Memory B cell (primary cell): ENCODE results near the gene BTRC.
"Not testable (repeated sequence)": the region's sequence is repeated elsewhere in the genome, so short reads cannot be mapped to it uniquely, and the experiment has no call there.

ENCODE experiments used
- ATAC-seq: fragments of 150-1000 bp; cut with Tn5 transposase; 2 replicates; pipeline ENCODE4 v1.10.0; 2021; ENCODE audit warnings: low read depth, mild to moderate bottlenecking, moderate library complexity
- DNase-seq, 2 donors: peaks; one replicate each; pipeline ENCODE4 v3.0.0; 2022; ENCODE audit warnings: low spot score in 2 of 2
- H3K27ac Mint-ChIP-seq: one replicate; pipeline ENCODE4 v1.8.0; 2022; ENCODE audit warnings: mild to moderate bottlenecking, moderate library complexity, mixed read lengths
- H3K27me3 Mint-ChIP-seq: one replicate; pipeline ENCODE4 v1.8.0; 2022; ENCODE audit warnings: mixed read lengths
- H3K36me3 Mint-ChIP-seq: one replicate; pipeline ENCODE4 v1.8.0; 2022; ENCODE audit warnings: mild to moderate bottlenecking, mixed read lengths
- H3K4me1 Mint-ChIP-seq: one replicate; pipeline ENCODE4 v1.8.0; 2022; ENCODE audit warnings: mixed read lengths
- H3K4me3 Mint-ChIP-seq: one replicate; pipeline ENCODE4 v1.8.0; 2022; ENCODE audit warnings: mild to moderate bottlenecking, moderate library complexity, mixed read lengths
- H3K9me3 Mint-ChIP-seq: one replicate; pipeline ENCODE4 v1.8.0; 2022; ENCODE audit warnings: mixed read lengths

The BTRC gene

GRCh38 chr10:101330231-101330630, 23.7 kb upstream of the BTRC start:
- H3K27me3 Mint-ChIP-seq: peaks cover 4% of the 10 kb centered on the region
- no peak overlapping the region for H3K27ac Mint-ChIP-seq
- no peak for DNase-seq
- H3K4me1 Mint-ChIP-seq: peaks cover 8% of the 10 kb centered on the region
- ATAC-seq: no peak
- H3K36me3 Mint-ChIP-seq: peaks cover 4% of the 10 kb centered on the region
- H3K9me3 Mint-ChIP-seq: peaks cover 3% of the 10 kb centered on the region
- no peak overlapping the region for H3K4me3 Mint-ChIP-seq

DNA sequence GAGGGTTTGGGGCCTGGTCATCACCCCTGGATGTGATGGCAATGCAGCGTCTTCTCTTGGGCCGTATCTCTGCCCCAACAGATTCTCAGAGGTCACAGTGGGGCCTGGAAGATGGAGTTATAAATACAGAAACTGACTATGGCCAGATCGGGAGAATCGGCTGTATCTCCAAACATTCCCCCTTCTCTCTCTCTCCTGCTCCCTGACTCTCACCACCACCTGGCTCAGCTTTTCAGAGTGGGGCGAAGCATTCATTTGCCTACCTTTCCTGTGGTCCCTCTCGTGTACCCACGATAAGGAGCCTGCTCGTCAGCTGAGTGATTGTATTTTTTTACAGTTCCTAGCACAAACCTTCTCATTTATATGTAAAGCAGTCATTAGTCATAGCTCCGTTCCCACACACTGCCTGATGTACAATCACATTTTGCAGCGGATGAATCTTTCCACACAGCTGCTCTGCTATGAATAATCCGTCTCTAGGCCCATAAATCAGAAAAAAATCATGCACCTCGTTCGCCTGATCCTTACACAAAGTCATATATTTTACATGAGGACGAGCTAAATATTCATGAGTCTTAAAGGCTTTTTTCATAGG, 23.2 kb upstream of the BTRC start:
- H3K9me3 Mint-ChIP-seq: peaks cover 3% of the 10 kb centered on the region
- DNase-seq: no peak
- peak; percentile 48 for ATAC-seq
- peaks cover 4% of the 10 kb centered on the region for H3K36me3 Mint-ChIP-seq
- H3K27ac Mint-ChIP-seq: no peak overlapping the region
- H3K27me3 Mint-ChIP-seq: peaks cover 4% of the 10 kb centered on the region
- peak overlapping the region; percentile 53 for H3K4me3 Mint-ChIP-seq
- peaks cover 8% of the 10 kb centered on the region for H3K4me1 Mint-ChIP-seq

GRCh38 chr10:101331956-101332355, 22.0 kb upstream of the BTRC start:
- Mint-ChIP-seq H3K36me3 (peaks cover 2% of the 10 kb centered on the region), H3K27ac (no peak overlapping the region), H3K4me1 (peaks cover 8% of the 10 kb centered on the region), H3K9me3 (peaks cover under 1% of the 10 kb centered on the region), H3K27me3 (peaks cover under 1% of the 10 kb centered on the region), H3K4me3 (no peak overlapping the region)
- DNase-seq: no peak
- no peak for ATAC-seq

DNA sequence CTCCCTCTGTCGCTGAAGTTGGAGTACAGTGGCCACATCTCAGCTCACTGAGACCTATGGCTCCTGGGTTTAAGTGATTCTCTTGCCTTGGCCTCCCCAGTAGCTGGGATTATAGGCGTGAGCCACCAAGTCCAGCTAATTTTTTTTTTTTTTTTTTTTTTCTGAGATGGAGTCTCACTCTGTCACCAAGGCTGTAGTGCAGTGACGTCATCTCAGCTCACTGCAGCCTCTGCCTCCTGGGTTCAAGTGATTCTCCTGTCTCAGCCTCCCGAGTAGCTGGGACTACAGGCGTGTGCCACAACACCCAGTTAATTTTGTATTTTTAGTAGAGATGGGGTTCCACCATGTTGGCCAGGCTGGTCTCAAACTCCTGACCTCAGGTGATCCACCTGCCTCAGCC, 19.7 kb upstream of the BTRC start:
- H3K4me1 Mint-ChIP-seq, H3K36me3 Mint-ChIP-seq, H3K27me3 Mint-ChIP-seq, DNase-seq, H3K9me3 Mint-ChIP-seq, H3K27ac Mint-ChIP-seq, H3K4me3 Mint-ChIP-seq, ATAC-seq: not testable (repeated sequence)

DNA sequence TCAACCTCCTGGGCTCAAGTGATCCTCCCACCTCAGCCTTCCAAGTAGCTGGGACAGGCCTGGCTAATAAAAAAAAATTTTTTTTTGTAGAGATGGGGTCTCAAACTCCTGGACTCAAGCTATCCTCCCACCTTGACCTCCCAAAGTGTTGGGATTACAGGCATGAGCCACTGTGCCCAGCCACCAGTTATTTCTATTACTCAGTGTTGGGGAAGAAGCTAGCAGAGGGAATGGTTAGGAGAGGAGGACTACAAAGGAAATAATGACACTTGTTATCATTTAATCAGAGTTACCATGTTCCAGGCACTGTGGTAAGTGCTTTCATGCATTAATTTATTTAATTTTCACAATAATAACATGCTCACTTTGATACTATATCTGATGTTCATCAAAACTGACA, 17.6 kb upstream of the BTRC start:
- peaks cover 2% of the 10 kb centered on the region for H3K36me3 Mint-ChIP-seq
- H3K4me1 Mint-ChIP-seq: no peaks in the 10 kb centered on the region
- H3K27me3 Mint-ChIP-seq: no peaks in the 10 kb centered on the region
- ATAC-seq (no peak), DNase-seq (no peak)
- H3K4me3 Mint-ChIP-seq: no peak overlapping the region
- H3K9me3 Mint-ChIP-seq: no peaks in the 10 kb centered on the region
- H3K27ac Mint-ChIP-seq: no peak overlapping the region

DNA sequence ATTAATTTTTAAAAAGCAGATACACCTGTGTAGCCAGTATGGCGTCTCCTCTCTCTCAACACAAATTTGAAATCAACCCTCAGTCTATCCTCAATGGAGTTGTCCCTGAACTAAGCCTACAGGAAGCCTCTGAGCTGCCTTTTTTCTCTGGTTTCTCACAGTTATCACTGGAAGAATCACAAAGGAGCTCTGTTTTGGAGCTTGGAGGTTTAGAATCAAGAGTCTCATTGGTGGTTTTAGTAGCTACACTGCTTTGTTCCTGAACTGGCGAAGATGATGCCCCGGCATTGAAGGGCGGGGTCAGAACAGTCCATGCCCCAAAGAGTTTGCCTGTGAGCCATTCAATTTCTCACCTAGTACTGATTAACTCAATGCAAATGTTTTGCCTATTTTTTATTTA, 16.1 kb upstream of the BTRC start:
- Mint-ChIP-seq H3K4me3 (no peak overlapping the region), H3K27me3 (peaks cover 3% of the 10 kb centered on the region), H3K4me1 (no peaks in the 10 kb centered on the region), H3K27ac (no peak overlapping the region), H3K9me3 (no peaks in the 10 kb centered on the region), H3K36me3 (peaks cover 2% of the 10 kb centered on the region)
- no peak for ATAC-seq
- DNase-seq: no peak

GRCh38 chr10:101341438-101341837, 12.5 kb upstream of the BTRC start:
- ATAC-seq (no peak), DNase-seq (no peak)
- H3K4me3 Mint-ChIP-seq: no peak overlapping the region
- no peaks in the 10 kb centered on the region for H3K4me1 Mint-ChIP-seq
- peaks cover 2% of the 10 kb centered on the region for H3K36me3 Mint-ChIP-seq
- H3K27ac Mint-ChIP-seq: no peak overlapping the region
- no peaks in the 10 kb centered on the region for H3K9me3 Mint-ChIP-seq
- H3K27me3 Mint-ChIP-seq: peaks cover 4% of the 10 kb centered on the region

DNA sequence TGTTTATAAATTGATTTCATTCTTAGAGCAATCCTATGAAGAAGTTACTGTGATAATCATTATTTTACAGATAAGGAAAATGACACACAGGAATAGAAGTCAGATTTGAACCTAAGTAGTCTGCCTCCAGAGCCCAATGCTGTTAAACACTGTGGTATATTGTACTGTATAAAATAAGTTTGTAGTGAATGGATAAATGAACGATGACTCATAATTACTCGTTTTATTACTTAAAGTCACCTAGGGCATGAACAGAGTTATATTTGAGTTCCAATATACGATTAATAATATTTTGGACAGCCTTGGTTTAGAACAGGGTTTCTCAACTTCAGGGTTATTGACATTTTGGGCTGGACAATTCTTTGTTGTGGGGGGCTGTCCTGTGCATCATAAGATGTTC, 7.8 kb upstream of the BTRC start:
- Mint-ChIP-seq H3K4me3 (no peak overlapping the region), H3K36me3 (no peaks in the 10 kb centered on the region), H3K27me3 (peaks cover 13% of the 10 kb centered on the region), H3K27ac (no peak overlapping the region), H3K9me3 (no peaks in the 10 kb centered on the region), H3K4me1 (no peaks in the 10 kb centered on the region)
- ATAC-seq (no peak), DNase-seq (no peak)

DNA sequence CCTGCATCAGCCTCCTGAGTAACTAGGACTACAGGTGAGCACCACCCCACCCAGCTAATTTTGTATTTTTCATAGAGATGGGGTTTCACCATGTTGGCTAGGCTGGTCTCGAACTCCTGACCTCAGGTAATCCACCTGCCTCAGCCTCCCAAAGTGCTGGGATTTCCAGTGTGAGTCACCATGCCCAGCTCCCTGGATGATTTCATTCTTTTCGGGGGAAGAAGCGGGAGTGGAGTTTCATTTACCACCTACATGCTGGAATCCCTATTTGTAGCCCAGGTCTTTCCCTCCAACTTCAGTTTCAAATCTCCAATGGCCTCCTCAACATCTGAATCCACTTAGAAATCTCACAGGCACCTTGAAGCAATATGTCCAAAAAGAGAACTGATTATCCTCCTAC, 2.9 kb upstream of the BTRC start:
- peaks cover 9% of the 10 kb centered on the region for H3K4me1 Mint-ChIP-seq
- DNase-seq (no peak), ATAC-seq (no peak)
- H3K4me3 Mint-ChIP-seq: no peak overlapping the region
- peaks cover 9% of the 10 kb centered on the region for H3K27me3 Mint-ChIP-seq
- no peaks in the 10 kb centered on the region for H3K9me3 Mint-ChIP-seq
- peaks cover 2% of the 10 kb centered on the region for H3K36me3 Mint-ChIP-seq
- no peak overlapping the region for H3K27ac Mint-ChIP-seq

DNA sequence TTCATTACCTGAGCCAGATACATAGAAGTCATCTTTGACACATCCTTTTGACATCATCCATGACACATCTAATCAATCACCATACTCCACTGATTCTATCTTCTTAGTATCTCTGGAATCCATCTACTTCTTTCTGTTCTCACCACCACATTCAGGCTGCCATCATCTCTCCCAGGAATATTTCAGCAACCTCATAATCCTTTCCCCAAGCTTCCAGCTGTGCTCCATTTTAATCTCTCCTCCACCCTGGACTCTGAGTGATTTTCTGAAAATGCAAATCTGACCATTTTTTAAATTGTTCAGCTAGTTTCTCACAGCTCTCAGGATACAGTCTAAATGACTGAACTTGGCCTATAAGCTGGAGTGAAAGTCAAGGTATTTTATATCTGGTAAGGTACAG, 2.5 kb upstream of the BTRC start:
- no peak overlapping the region for H3K27ac Mint-ChIP-seq
- ATAC-seq: no peak
- peaks cover 3% of the 10 kb centered on the region for H3K36me3 Mint-ChIP-seq
- no peak overlapping the region for H3K4me3 Mint-ChIP-seq
- peaks cover 9% of the 10 kb centered on the region for H3K27me3 Mint-ChIP-seq
- DNase-seq: no peak
- peaks cover 9% of the 10 kb centered on the region for H3K4me1 Mint-ChIP-seq
- H3K9me3 Mint-ChIP-seq: no peaks in the 10 kb centered on the region

- not testable (repeated sequence) for H3K27ac Mint-ChIP-seq, H3K9me3 Mint-ChIP-seq, H3K27me3 Mint-ChIP-seq, H3K36me3 Mint-ChIP-seq, ATAC-seq, DNase-seq, H3K4me1 Mint-ChIP-seq, H3K4me3 Mint-ChIP-seq
Observed at GRCh38 chr10:101352857-101353256, 1.1 kb upstream of the BTRC start.

GRCh38 chr10:101354328-101355071, 535 bp downstream of the BTRC start:
- Mint-ChIP-seq H3K4me1 (peaks cover 12% of the 10 kb centered on the region), H3K9me3 (no peaks in the 10 kb centered on the region), H3K4me3 (peak overlapping the region; percentile 99), H3K36me3 (peaks cover 5% of the 10 kb centered on the region), H3K27me3 (peaks cover 6% of the 10 kb centered on the region), H3K27ac (peak overlapping the region; percentile 98)
- DNase-seq (no peak), ATAC-seq (no peak)

DNA sequence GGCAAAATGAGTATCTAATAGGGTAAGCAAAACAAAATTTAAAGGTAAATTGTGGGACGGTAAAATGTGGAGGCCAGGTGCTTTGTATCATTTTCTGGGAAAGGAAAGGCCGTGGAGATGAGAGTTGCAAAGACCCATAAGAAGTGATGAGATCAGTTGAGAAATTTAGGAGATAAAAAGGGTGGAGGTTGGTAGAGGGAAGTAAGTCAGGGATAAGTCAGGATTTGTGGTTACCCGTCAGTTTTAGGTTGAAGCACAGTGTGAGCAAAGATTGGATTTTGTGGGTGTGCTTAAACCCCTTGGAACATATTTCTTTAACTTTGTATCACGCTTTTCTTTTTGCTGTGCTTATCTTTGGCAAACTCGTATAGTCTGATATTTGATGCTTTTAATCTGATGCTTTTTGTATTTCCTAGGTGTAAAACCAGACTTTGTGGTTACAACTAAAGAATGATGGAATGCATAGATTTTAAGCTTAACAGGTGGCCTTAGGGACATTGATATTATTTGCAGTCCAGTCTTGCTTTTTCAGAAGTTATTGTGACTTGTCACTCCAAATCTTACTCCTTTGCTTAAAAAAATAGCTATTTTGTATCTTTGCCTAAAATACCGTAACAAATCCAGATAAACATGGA, 1.2 kb downstream of the BTRC start:
- Mint-ChIP-seq H3K9me3 (no peaks in the 10 kb centered on the region), H3K27ac (peak overlapping the region; percentile 98), H3K27me3 (peaks cover 5% of the 10 kb centered on the region), H3K36me3 (peaks cover 5% of the 10 kb centered on the region), H3K4me1 (peaks cover 12% of the 10 kb centered on the region), H3K4me3 (peak overlapping the region; percentile 99)
- no peak for ATAC-seq
- DNase-seq: no peak

GRCh38 chr10:101356132-101356531, 2.2 kb downstream of the BTRC start:
- no peak for ATAC-seq
- H3K27me3 Mint-ChIP-seq: no peaks in the 10 kb centered on the region
- no peak overlapping the region for H3K4me3 Mint-ChIP-seq
- no peaks in the 10 kb centered on the region for H3K9me3 Mint-ChIP-seq
- no peak for DNase-seq
- H3K4me1 Mint-ChIP-seq: peaks cover 12% of the 10 kb centered on the region
- no peak overlapping the region for H3K27ac Mint-ChIP-seq
- peaks cover 5% of the 10 kb centered on the region for H3K36me3 Mint-ChIP-seq
